Liver (tissue), 9 donors: ENCODE measurements around the gene DNM3. TPM values are rescaled to one million over a fixed set of nuclear protein-coding genes. Genes with fewer than 3 reads are reported as not detected.

ENCODE experiments used
- DNase-seq: peaks from one replicate; pipeline ENCODE4 v3.0.0-alpha.2; 2017; ENCODE audit warnings: low spot score
- H3K27ac ChIP-seq, 2 donors: one replicate each; pipeline ENCODE4 v1.7.0; 2013; ENCODE audit warnings: inconsistent platforms in 2 of 2, low read length in 2 of 2, control low read depth in 1 of 2, low read depth in 1 of 2, mild to moderate bottlenecking in 1 of 2
- H3K27me3 ChIP-seq, 4 donors: one replicate each; pipeline versions ENCODE4 v1.6.1 to v1.7.0; 2013; ENCODE audit warnings: low read length in 3 of 4, inconsistent platforms in 1 of 4, mild to moderate bottlenecking in 1 of 4, moderate library complexity in 1 of 4; ENCODE audit not compliant: control insufficient read depth in 4 of 4, insufficient read depth in 4 of 4
- H3K36me3 ChIP-seq, 4 donors: one replicate each; pipeline versions ENCODE4 v1.6.1 to v1.7.0; 2013; ENCODE audit warnings: low read length in 3 of 4, mild to moderate bottlenecking in 3 of 4, low read depth in 1 of 4, moderate library complexity in 1 of 4; ENCODE audit not compliant: control insufficient read depth in 4 of 4, insufficient read depth in 3 of 4
- H3K4me1 ChIP-seq, 4 donors: one replicate each; pipeline versions ENCODE4 v1.6.1 to v1.7.0; 2013; ENCODE audit warnings: low read length in 3 of 4, mild to moderate bottlenecking in 3 of 4, moderate library complexity in 1 of 4; ENCODE audit not compliant: control insufficient read depth in 4 of 4, insufficient read depth in 4 of 4
- H3K4me3 ChIP-seq, 3 donors: one replicate each; pipeline versions ENCODE4 v1.6.1 to v1.7.0; 2013; ENCODE audit warnings: low read length in 3 of 3, control low read depth in 1 of 3, low read depth in 1 of 3, mild to moderate bottlenecking in 1 of 3
- H3K9ac ChIP-seq, 2 donors: one replicate each; pipeline ENCODE4 v1.7.0; 2013; ENCODE audit warnings: low read length in 2 of 2, mild to moderate bottlenecking in 2 of 2, moderate library complexity in 2 of 2, control low read depth in 1 of 2, low read depth in 1 of 2
- H3K9me3 ChIP-seq, 4 donors: one replicate each; pipeline versions ENCODE4 v1.6.1 to v1.7.0; 2013; ENCODE audit warnings: low read length in 3 of 4; ENCODE audit not compliant: control insufficient read depth in 4 of 4
- EGR1 ChIP-seq, 2 donors: IDR thresholded peaks; 2 replicates each; pipeline ENCODE4 v1.6.1; 2016 to 2018; ENCODE audit warnings: antibody characterized with exemption in 2 of 2, low read depth in 2 of 2
- FOXA1 ChIP-seq: IDR thresholded peaks from 2 replicates; pipeline ENCODE4 v1.6.1; 2016; ENCODE audit warnings: antibody characterized with exemption
- GABPA ChIP-seq, 2 donors: IDR thresholded peaks in 1 of 2; conservative IDR thresholded peaks in 1 of 2; 2 replicates each; pipeline ENCODE4 v1.6.1; 2016; ENCODE audit warnings: antibody characterized with exemption in 2 of 2, mild to moderate bottlenecking in 1 of 2, moderate library complexity in 1 of 2
- HNF4A ChIP-seq, 2 donors: conservative IDR thresholded peaks; 2 replicates each; pipeline ENCODE4 v1.6.1; 2016; ENCODE audit warnings: antibody characterized with exemption in 2 of 2, mild to moderate bottlenecking in 2 of 2
- HNF4G ChIP-seq: IDR thresholded peaks from 2 replicates; pipeline ENCODE4 v1.6.1; 2016; ENCODE audit warnings: antibody characterized with exemption
- JUND ChIP-seq, 2 donors: IDR thresholded peaks; 2 replicates each; pipeline ENCODE4 v1.6.1; 2016; ENCODE audit warnings: antibody characterized with exemption in 2 of 2
- MAX ChIP-seq: IDR thresholded peaks from 2 replicates; pipeline ENCODE4 v1.6.1; 2016; ENCODE audit warnings: antibody characterized with exemption
- NR2F2 ChIP-seq: IDR thresholded peaks from 2 replicates; pipeline ENCODE4 v1.6.1; 2016; ENCODE audit warnings: antibody characterized with exemption
- RAD21 ChIP-seq, 2 donors: IDR thresholded peaks; 2 replicates each; pipeline ENCODE4 v1.6.1; 2016; ENCODE audit warnings: antibody characterized with exemption in 2 of 2, mild to moderate bottlenecking in 2 of 2
- REST ChIP-seq: IDR thresholded peaks from 2 replicates; pipeline ENCODE4 v1.6.1; 2016; ENCODE audit warnings: antibody characterized with exemption, mild to moderate bottlenecking
- RXRA ChIP-seq, 2 donors: IDR thresholded peaks; 2 replicates each; pipeline ENCODE4 v1.6.1; 2017 to 2018; ENCODE audit warnings: antibody characterized with exemption in 2 of 2, mild to moderate bottlenecking in 1 of 2
- SP1 ChIP-seq: IDR thresholded peaks from 2 replicates; pipeline ENCODE4 v1.6.1; 2018; ENCODE audit warnings: antibody characterized with exemption, mild to moderate bottlenecking
- TAF1 ChIP-seq: conservative IDR thresholded peaks from 2 replicates; pipeline ENCODE4 v1.6.1; 2016; ENCODE audit warnings: antibody characterized with exemption, mild to moderate bottlenecking
- polyA plus RNA-seq, 2 donors: library from polyadenylated mRNA; stranded (reverse) in 1 of 2; unstranded in 1 of 2; fragments of 200-250 nt in 1 of 2; fragments of >200 nt in 1 of 2; fragmentation: Nextera tagmentation in 1 of 2; extraction: Ambion mirVana in 1 of 2; gene quantifications; one replicate each; pipeline versions ENCODE4 v1.2.1 to v1.2.3, GENCODE V29; 2013 to 2015
- total RNA-seq, 2 donors: library from RNA; depleted of rRNA; stranded (reverse); fragments of >200 nt; gene quantifications; one replicate each; pipeline ENCODE4 v1.2.3, GENCODE V29; 2014
- TF ChIP-seq, protein P1 (sequence below): IDR thresholded peaks from 2 replicates; pipeline ENCODE4 v1.6.1; 2016; ENCODE audit warnings: antibody characterized with exemption
- TF ChIP-seq, protein P2 (sequence below): fragments of 150-350 bp; IDR thresholded peaks from 2 replicates; pipeline ENCODE4 v1.5.1; 2017; ENCODE audit warnings: improper control_type of control experiment, low read depth, low read length; ENCODE audit not compliant: missing input control
- TF ChIP-seq, protein P3 (sequence below): IDR thresholded peaks from 2 replicates; pipeline ENCODE4 v1.6.1; 2016; ENCODE audit warnings: antibody characterized with exemption
- donor health status: healthy.
- donor health status: healthy.
- donor health status: healthy.
- donor health status: healthy.
- donor health status: healthy.

The DNM3 gene
- total and polyA plus RNA-seq, 4 donors, result 0.08 to 3.2 (median 1.0) TPM

DNA sequence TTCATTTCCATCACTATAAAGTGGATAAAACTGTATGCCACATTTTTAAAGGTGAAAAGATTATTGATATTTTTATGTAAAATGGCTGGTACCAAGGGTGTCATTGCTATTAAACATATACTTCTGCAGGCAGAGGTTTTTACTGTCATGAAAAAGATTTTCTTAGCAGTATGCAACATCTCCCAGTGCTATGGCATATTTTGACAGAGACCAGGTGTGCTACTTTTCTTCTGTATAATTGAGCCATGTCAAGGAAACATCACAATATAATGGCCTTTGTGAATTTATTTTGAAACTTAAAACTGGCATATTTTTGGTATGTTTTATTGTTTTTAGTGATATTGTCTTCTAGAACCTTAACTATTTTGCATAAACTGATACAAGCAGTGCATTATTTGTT, 362.6 kb downstream of the DNM3 start:
- Histone ChIP-seq H3K4me1 (no peaks in the 10 kb centered on the region), H3K27me3 (no peaks in the 10 kb centered on the region), H3K36me3 (no peaks in the 10 kb centered on the region), H3K27ac (no peak overlapping the region), H3K4me3 (no peak overlapping the region), H3K9ac (no peak overlapping the region), H3K9me3 (peaks cover 0 to 4% (median 3%) of the 10 kb centered on the region in 4 donors)
- DNase-seq, result no peak
- TF ChIP-seq NR2F2 (no peak), HNF4G (no peak), HNF4A (conservative IDR thresholded peaks at IDR 0.05) (no peak), RXRA (IDR thresholded peaks at IDR 0.05) (no peak), FOXA1 (no peak), MAX (no peak), JUND (IDR thresholded peaks at IDR 0.05) (no peak), REST (no peak), EGR1 (IDR thresholded peaks at IDR 0.05; ENCODE audit: low read depth in 2 of 2) (no peak)
- TF ChIP-seq, protein P1, sequence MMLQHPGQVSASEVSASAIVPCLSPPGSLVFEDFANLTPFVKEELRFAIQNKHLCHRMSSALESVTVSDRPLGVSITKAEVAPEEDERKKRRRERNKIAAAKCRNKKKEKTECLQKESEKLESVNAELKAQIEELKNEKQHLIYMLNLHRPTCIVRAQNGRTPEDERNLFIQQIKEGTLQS, result no peak
- TF ChIP-seq, protein P2, sequence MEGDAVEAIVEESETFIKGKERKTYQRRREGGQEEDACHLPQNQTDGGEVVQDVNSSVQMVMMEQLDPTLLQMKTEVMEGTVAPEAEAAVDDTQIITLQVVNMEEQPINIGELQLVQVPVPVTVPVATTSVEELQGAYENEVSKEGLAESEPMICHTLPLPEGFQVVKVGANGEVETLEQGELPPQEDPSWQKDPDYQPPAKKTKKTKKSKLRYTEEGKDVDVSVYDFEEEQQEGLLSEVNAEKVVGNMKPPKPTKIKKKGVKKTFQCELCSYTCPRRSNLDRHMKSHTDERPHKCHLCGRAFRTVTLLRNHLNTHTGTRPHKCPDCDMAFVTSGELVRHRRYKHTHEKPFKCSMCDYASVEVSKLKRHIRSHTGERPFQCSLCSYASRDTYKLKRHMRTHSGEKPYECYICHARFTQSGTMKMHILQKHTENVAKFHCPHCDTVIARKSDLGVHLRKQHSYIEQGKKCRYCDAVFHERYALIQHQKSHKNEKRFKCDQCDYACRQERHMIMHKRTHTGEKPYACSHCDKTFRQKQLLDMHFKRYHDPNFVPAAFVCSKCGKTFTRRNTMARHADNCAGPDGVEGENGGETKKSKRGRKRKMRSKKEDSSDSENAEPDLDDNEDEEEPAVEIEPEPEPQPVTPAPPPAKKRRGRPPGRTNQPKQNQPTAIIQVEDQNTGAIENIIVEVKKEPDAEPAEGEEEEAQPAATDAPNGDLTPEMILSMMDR, result no peak
- TF ChIP-seq, protein P3, sequence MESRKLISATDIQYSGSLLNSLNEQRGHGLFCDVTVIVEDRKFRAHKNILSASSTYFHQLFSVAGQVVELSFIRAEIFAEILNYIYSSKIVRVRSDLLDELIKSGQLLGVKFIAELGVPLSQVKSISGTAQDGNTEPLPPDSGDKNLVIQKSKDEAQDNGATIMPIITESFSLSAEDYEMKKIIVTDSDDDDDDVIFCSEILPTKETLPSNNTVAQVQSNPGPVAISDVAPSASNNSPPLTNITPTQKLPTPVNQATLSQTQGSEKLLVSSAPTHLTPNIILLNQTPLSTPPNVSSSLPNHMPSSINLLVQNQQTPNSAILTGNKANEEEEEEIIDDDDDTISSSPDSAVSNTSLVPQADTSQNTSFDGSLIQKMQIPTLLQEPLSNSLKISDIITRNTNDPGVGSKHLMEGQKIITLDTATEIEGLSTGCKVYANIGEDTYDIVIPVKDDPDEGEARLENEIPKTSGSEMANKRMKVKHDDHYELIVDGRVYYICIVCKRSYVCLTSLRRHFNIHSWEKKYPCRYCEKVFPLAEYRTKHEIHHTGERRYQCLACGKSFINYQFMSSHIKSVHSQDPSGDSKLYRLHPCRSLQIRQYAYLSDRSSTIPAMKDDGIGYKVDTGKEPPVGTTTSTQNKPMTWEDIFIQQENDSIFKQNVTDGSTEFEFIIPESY, result no peak

GRCh38 chr1:172206256-172206655, 365.0 kb downstream of the DNM3 start:
- no peaks in the 10 kb centered on the region for H3K4me1 ChIP-seq
- DNase-seq, result no peak
- H3K36me3 ChIP-seq, result no peaks in the 10 kb centered on the region
- H3K27ac ChIP-seq, result no peak overlapping the region
- peaks cover 0 to 4% (median under 1%) of the 10 kb centered on the region in 4 donors for H3K9me3 ChIP-seq
- H3K9ac ChIP-seq, result no peak overlapping the region
- H3K27me3 ChIP-seq, result no peaks in the 10 kb centered on the region
- H3K4me3 ChIP-seq, result no peak overlapping the region
- TF ChIP-seq, protein P1, result no peak
- TF ChIP-seq FOXA1, result no peak
- TF ChIP-seq, protein P3, result no peak
- TF ChIP-seq, protein P2, result no peak
- no peak for TF ChIP-seq TAF1
- no peak for TF ChIP-seq SP1
- TF ChIP-seq MAX, result no peak
- no peak for TF ChIP-seq HNF4A (conservative IDR thresholded peaks at IDR 0.05)
- TF ChIP-seq RAD21 (IDR thresholded peaks at IDR 0.05), result no peak
- TF ChIP-seq GABPA (IDR thresholded peaks at IDR 0.05 in 1 of 2, conservative IDR thresholded peaks at IDR 0.05 in 1 of 2), result no peak
- no peak for TF ChIP-seq HNF4G
